Heart left ventricle (tissue), 13 donors: ENCODE measurements around the gene PAK1.

ENCODE experiments used
- POLR2A ChIP-seq, 2 donors: fragments of 450-650 bp; IDR thresholded peaks; one replicate each; pipeline ENCODE4 v1.6.1; 2017; ENCODE audit warnings: antibody characterized with exemption in 2 of 2, mild to moderate bottlenecking in 2 of 2, moderate library complexity in 2 of 2
- TF ChIP-seq, protein P1 (sequence below), 12 donors: fragments of 200-600 bp; sonication (generic) in 4 of 12; IDR thresholded peaks; one replicate each; pipeline versions ENCODE4 v1.5.0 to v1.8.0; 2018 to 2022; ENCODE audit warnings: antibody characterized with exemption in 12 of 12, mild to moderate bottlenecking in 5 of 12
- donor health status: ischemic (EF 13 %, LVEDD 7.1; RV severe dilation, severe dysfunction).
- donor health status: DM: no; HTN: yes; CAD: no.
- donor health status: DM: no; HTN: no; CAD: no.
- donor health status: ischemic (EF 25% LVEDD 6.9; RV normal size, moderate dysfunction).
- donor health status: ischemic (EF 25% LVEDD 5.7; RV mildly dilated, moderate dysfunction).
- donor health status: ischemic (EF 35%, LVEDD 5.7; RV mildly dilated, moderate dysfunction).
- donor health status: nonischemic (EF 11% LVEDD 7.7; RV severe dilation, severe dysfunction).
- donor health status: DM: yes; HTN: yes; CAD: no.
- donor health status: PGD.
- donor health status: ischemic (EF 29% LVEDD 5.4; RV normal size, mild dysfunction).
- donor health status: nonischemic (EF 23%, LVEDD 6.1; RV moderate dilation, normal function).

GRCh38 chr11:77287136-77287535 lies 186.8 kb downstream of the PAK1 start:
- TF ChIP-seq, protein P1, sequence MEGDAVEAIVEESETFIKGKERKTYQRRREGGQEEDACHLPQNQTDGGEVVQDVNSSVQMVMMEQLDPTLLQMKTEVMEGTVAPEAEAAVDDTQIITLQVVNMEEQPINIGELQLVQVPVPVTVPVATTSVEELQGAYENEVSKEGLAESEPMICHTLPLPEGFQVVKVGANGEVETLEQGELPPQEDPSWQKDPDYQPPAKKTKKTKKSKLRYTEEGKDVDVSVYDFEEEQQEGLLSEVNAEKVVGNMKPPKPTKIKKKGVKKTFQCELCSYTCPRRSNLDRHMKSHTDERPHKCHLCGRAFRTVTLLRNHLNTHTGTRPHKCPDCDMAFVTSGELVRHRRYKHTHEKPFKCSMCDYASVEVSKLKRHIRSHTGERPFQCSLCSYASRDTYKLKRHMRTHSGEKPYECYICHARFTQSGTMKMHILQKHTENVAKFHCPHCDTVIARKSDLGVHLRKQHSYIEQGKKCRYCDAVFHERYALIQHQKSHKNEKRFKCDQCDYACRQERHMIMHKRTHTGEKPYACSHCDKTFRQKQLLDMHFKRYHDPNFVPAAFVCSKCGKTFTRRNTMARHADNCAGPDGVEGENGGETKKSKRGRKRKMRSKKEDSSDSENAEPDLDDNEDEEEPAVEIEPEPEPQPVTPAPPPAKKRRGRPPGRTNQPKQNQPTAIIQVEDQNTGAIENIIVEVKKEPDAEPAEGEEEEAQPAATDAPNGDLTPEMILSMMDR (IDR thresholded peaks at IDR 0.05): no peak
- TF ChIP-seq POLR2A (IDR thresholded peaks at IDR 0.05): no peak
